HEK293 (cell line): ENCODE measurements around the gene OTUD3.
A peak's percentile ranks its signal among the peaks of the same experiment; 100 is the strongest.

Experiments used
- CTCF ChIA-PET: fragments of 350-600 bp; formaldehyde crosslinking; extraction: SDS; loops from one replicate; lab custom pipeline; 2021; ENCODE audit warnings: antibody characterized with exemption; lab: Yijun Ruan, JAX
- POLR2A ChIA-PET: fragments of 300-600 bp; formaldehyde crosslinking; extraction: SDS; loops from one replicate; lab custom pipeline; 2020; ENCODE audit warnings: antibody characterized with exemption, inconsistent platforms; lab: Yijun Ruan, JAX
- H3K27ac ChIP-seq: fragments of 200-500 bp; sonication (Bioruptor generic); 2 replicates; pipeline ENCODE4 v1.5.1; 2014; ENCODE audit warnings: low read depth, low read length, control low read depth, inconsistent platforms; ENCODE audit errors: extremely low read depth
- H3K36me3 ChIP-seq, 2 experiments: fragments of 200-500 bp in 1 of 2; sonication (Bioruptor generic) in 1 of 2; 1 replicate in 1 of 2; 2 replicates in 1 of 2; pipeline ENCODE4 v1.5.1; 2014 to 2017; ENCODE audit warnings: inconsistent platforms in 2 of 2, low read length in 2 of 2; ENCODE audit not compliant: control insufficient read depth in 2 of 2, insufficient read depth in 1 of 2
- H3K4me1 ChIP-seq: fragments of 200-500 bp; sonication (Bioruptor generic); 2 replicates; pipeline ENCODE4 v1.5.1; 2014; ENCODE audit warnings: mild to moderate bottlenecking, low read length, inconsistent platforms; ENCODE audit not compliant: control insufficient read depth, insufficient read depth
- H3K4me3 ChIP-seq: 2 replicates; pipeline ENCODE4 v1.5.1; 2011; ENCODE audit warnings: low read depth, mild to moderate bottlenecking, control low read depth, low read length, moderate library complexity
- H3K9me3 ChIP-seq: fragments of 200-500 bp; sonication (Bioruptor generic); 2 replicates; pipeline ENCODE4 v1.5.1; 2014; ENCODE audit warnings: low read depth, low read length, inconsistent platforms; ENCODE audit not compliant: control insufficient read depth, insufficient read depth
- KLF1 ChIP-seq: fragments of 450-650 bp; formaldehyde crosslinking; IDR thresholded peaks from 2 replicates; pipeline ENCODE4 v1.5.1; 2016; ENCODE audit warnings: missing biosample characterization, missing genetic modification characterization
- KLF7 ChIP-seq: fragments of 450-650 bp; formaldehyde crosslinking; IDR thresholded peaks from 2 replicates; pipeline ENCODE4 v1.5.1; 2016; ENCODE audit warnings: missing biosample characterization, missing genetic modification characterization, borderline replicate concordance
- REPIN1 ChIP-seq: fragments of 450-650 bp; formaldehyde crosslinking; IDR thresholded peaks from 2 replicates; pipeline ENCODE4 v1.5.1; 2017; ENCODE audit warnings: missing biosample characterization, missing genetic modification characterization, low read depth
- SETDB1 ChIP-seq: IDR thresholded peaks from one replicate; pipeline ENCODE4 v1.6.1; 2017; ENCODE audit warnings: mild to moderate bottlenecking, low read length, moderate library complexity, mixed read lengths; ENCODE audit not compliant: insufficient read length
- ZBTB48 ChIP-seq: fragments of 450-650 bp; formaldehyde crosslinking; IDR thresholded peaks from 2 replicates; pipeline ENCODE4 v1.5.1; 2016; ENCODE audit warnings: missing biosample characterization, missing genetic modification characterization
- ZFP41 ChIP-seq: fragments of 450-650 bp; formaldehyde crosslinking; IDR thresholded peaks from 2 replicates; pipeline ENCODE4 v1.5.1; 2016; ENCODE audit warnings: missing biosample characterization, missing genetic modification characterization, borderline replicate concordance
- ZFP69B ChIP-seq: fragments of 450-650 bp; formaldehyde crosslinking; IDR thresholded peaks from 2 replicates; pipeline ENCODE4 v1.5.1; 2016; ENCODE audit warnings: missing biosample characterization, missing genetic modification characterization
- ZNF223 ChIP-seq: fragments of 450-650 bp; formaldehyde crosslinking; IDR thresholded peaks from 2 replicates; pipeline ENCODE4 v1.5.1; 2016; ENCODE audit warnings: missing biosample characterization, missing genetic modification characterization
- ZNF335 ChIP-seq: fragments of 450-650 bp; formaldehyde crosslinking; conservative IDR thresholded peaks from 2 replicates; pipeline ENCODE4 v1.5.1; 2016; ENCODE audit warnings: missing biosample characterization, missing genetic modification characterization
- ZNF596 ChIP-seq: fragments of 450-650 bp; IDR thresholded peaks from 2 replicates; pipeline ENCODE4 v1.5.0; 2018; ENCODE audit warnings: missing biosample characterization, mild to moderate bottlenecking, missing genetic modification characterization, moderate library complexity
- ZNF600 ChIP-seq: fragments of 450-650 bp; formaldehyde crosslinking; IDR thresholded peaks from 2 replicates; pipeline ENCODE4 v1.5.1; 2016; ENCODE audit warnings: missing biosample characterization, missing genetic modification characterization
- ZNF624 ChIP-seq: fragments of 450-650 bp; formaldehyde crosslinking; IDR thresholded peaks from 2 replicates; pipeline ENCODE4 v1.5.1; 2017; ENCODE audit warnings: missing biosample characterization, missing genetic modification characterization
- ZNF791 ChIP-seq: fragments of 450-650 bp; formaldehyde crosslinking; IDR thresholded peaks from 2 replicates; pipeline ENCODE4 v1.5.1; 2016; ENCODE audit warnings: missing biosample characterization, missing genetic modification characterization
- ZSCAN23 ChIP-seq: fragments of 450-650 bp; formaldehyde crosslinking; IDR thresholded peaks from 2 replicates; pipeline ENCODE4 v1.5.1; 2016; ENCODE audit warnings: missing biosample characterization, missing genetic modification characterization
- ZXDB ChIP-seq: fragments of 450-650 bp; formaldehyde crosslinking; IDR thresholded peaks from 2 replicates; pipeline ENCODE4 v1.5.1; 2016; ENCODE audit warnings: missing biosample characterization, missing genetic modification characterization
- TF ChIP-seq, protein P1 (sequence below): fragments of 450-650 bp; formaldehyde crosslinking; IDR thresholded peaks from 2 replicates; pipeline ENCODE4 v1.5.1; 2017; ENCODE audit warnings: missing biosample characterization, missing genetic modification characterization
- TF ChIP-seq, protein P2 (sequence below): fragments of 450-650 bp; formaldehyde crosslinking; IDR thresholded peaks from 2 replicates; pipeline ENCODE4 v1.5.1; 2016; ENCODE audit warnings: missing biosample characterization, missing genetic modification characterization, low read depth
- TF ChIP-seq, protein P3 (sequence below): fragments of 450-650 bp; IDR thresholded peaks from 2 replicates; pipeline ENCODE4 v1.5.1; 2018; ENCODE audit warnings: missing biosample characterization, missing genetic modification characterization
- TF ChIP-seq, protein P4 (sequence below): fragments of 450-650 bp; formaldehyde crosslinking; IDR thresholded peaks from 2 replicates; pipeline ENCODE4 v1.5.1; 2016; ENCODE audit warnings: missing biosample characterization, missing genetic modification characterization, low read depth
- TF ChIP-seq, protein P5 (sequence below): fragments of 450-650 bp; formaldehyde crosslinking; IDR thresholded peaks from 2 replicates; pipeline ENCODE4 v1.5.1; 2016; ENCODE audit warnings: missing biosample characterization, missing genetic modification characterization

OTUD3 gene

DNA sequence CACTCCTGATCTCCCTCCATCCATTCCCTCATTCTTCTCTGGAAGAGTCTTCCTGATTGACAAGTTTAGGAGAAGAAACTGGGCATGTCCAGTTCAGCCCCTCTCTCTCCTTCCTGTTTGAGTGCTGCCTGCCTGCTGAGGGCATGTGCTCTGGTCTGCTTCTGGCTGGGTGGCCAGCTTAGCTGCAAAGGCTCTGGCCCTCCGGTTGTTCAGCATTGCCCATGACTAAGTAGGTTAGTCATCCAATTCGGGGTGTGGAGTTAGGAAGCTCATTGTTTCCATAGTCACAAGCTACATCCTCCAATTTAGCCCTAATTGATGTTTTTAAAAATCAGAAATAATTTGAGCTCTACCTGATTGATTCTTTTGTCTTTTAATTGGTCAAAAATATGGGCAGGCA is 66.8 kb downstream of the OTUD3 start (continued):
- TF ChIP-seq, protein P1, sequence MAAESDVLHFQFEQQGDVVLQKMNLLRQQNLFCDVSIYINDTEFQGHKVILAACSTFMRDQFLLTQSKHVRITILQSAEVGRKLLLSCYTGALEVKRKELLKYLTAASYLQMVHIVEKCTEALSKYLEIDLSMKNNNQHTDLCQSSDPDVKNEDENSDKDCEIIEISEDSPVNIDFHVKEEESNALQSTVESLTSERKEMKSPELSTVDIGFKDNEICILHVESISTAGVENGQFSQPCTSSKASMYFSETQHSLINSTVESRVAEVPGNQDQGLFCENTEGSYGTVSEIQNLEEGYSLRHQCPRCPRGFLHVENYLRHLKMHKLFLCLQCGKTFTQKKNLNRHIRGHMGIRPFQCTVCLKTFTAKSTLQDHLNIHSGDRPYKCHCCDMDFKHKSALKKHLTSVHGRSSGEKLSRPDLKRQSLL (tag by site-specific recombination) = no peak
- TF ChIP-seq ZNF624 (tag by site-specific recombination) (no peak), ZBTB48 (tag by site-specific recombination) (no peak), ZNF223 (tag by site-specific recombination) (no peak)
- TF ChIP-seq, protein P2, sequence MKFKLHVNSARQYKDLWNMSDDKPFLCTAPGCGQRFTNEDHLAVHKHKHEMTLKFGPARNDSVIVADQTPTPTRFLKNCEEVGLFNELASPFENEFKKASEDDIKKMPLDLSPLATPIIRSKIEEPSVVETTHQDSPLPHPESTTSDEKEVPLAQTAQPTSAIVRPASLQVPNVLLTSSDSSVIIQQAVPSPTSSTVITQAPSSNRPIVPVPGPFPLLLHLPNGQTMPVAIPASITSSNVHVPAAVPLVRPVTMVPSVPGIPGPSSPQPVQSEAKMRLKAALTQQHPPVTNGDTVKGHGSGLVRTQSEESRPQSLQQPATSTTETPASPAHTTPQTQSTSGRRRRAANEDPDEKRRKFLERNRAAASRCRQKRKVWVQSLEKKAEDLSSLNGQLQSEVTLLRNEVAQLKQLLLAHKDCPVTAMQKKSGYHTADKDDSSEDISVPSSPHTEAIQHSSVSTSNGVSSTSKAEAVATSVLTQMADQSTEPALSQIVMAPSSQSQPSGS = no peak
- TF ChIP-seq, protein P3, sequence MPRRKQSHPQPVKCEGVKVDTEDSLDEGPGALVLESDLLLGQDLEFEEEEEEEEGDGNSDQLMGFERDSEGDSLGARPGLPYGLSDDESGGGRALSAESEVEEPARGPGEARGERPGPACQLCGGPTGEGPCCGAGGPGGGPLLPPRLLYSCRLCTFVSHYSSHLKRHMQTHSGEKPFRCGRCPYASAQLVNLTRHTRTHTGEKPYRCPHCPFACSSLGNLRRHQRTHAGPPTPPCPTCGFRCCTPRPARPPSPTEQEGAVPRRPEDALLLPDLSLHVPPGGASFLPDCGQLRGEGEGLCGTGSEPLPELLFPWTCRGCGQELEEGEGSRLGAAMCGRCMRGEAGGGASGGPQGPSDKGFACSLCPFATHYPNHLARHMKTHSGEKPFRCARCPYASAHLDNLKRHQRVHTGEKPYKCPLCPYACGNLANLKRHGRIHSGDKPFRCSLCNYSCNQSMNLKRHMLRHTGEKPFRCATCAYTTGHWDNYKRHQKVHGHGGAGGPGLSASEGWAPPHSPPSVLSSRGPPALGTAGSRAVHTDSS (tag by site-specific recombination) = no peak
- TF ChIP-seq, all 188 proteins: peak for 0

DNA sequence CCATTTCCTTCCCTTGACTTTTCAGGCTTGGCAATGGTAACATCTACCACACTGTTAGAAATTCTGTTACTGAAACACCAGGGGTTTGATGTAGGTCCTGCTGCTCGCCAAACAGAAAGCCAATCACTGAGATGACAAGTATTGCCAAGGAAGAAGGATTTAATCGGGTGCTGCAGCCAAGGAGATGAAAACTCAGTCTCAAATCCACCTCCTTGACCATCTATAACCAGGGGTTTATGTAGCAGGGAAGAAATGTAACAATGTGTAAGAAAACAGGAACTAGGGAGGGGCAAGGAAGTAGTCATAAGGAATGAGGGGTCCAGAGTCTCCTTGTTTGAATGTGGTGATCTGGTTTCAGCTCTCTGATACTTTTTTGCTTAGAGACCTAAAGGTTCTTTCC is 71.9 kb downstream of the OTUD3 start:
- TF ChIP-seq SETDB1 (peak; percentile 47), ZNF791 (tag by site-specific recombination) (no peak)
- Histone ChIP-seq H3K27ac (no peak overlapping the region), H3K9me3 (no peaks in the 10 kb centered on the region), H3K36me3 (no peaks in the 10 kb centered on the region), H3K4me3 (no peak overlapping the region), H3K4me1 (no peaks in the 10 kb centered on the region)
- ChIA-PET CTCF (no interaction called here), POLR2A (no interaction called here)

DNA sequence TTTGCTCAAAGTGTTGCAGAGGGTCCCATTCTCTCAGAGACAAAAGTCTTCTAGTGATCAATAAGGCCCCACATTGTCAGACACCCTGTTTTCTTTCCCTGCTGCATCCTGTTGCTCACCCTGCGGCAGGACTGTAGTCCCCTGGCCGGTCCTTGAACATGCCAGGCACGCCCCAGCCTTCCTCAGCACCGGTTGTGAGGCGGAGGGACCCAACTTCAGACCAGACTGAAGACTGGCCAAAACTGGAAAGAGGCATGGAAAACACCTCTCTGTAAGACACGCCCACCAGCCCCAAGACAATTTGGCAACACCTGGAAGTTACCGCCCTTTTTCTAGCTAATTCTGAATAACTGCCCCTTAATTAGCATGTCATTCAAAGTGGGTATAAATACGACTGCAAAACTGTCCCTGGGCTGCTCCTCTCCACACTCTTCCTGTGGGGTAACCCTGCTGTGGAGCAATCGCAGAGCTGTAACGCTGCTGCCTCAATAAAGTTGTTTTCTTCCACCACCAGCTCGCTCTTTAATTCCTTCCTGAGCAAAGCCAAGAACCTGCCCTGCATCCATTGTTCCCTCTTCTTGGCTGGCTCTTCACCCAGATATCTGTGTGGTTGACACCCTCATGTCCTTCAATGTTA is 73.5 kb downstream of the OTUD3 start:
- H3K4me1 ChIP-seq = no peaks in the 10 kb centered on the region
- H3K9me3 ChIP-seq = no peaks in the 10 kb centered on the region
- H3K4me3 ChIP-seq = no peak overlapping the region
- ChIA-PET CTCF (interaction anchor here (0.6 to 0.7 kb wide), 2 partner anchors 61 to 72 kb away, joined by 3 to 4 read pairs; no protein-coding TSS in a partner anchor), POLR2A (no interaction called here)
- no peak overlapping the region for H3K27ac ChIP-seq
- no peaks in the 10 kb centered on the region for H3K36me3 ChIP-seq
- TF ChIP-seq ZNF335 (tag by site-specific recombination) (no peak), ZSCAN23 (tag by site-specific recombination) (no peak), KLF1 (no peak), KLF7 (tag by site-specific recombination) (no peak), REPIN1 (no peak), ZFP41 (tag by site-specific recombination) (no peak), ZXDB (tag by site-specific recombination) (no peak), ZNF600 (tag by site-specific recombination) (no peak), ZNF596 (tag by site-specific recombination) (no peak), ZFP69B (no peak)
- TF ChIP-seq, protein P4, sequence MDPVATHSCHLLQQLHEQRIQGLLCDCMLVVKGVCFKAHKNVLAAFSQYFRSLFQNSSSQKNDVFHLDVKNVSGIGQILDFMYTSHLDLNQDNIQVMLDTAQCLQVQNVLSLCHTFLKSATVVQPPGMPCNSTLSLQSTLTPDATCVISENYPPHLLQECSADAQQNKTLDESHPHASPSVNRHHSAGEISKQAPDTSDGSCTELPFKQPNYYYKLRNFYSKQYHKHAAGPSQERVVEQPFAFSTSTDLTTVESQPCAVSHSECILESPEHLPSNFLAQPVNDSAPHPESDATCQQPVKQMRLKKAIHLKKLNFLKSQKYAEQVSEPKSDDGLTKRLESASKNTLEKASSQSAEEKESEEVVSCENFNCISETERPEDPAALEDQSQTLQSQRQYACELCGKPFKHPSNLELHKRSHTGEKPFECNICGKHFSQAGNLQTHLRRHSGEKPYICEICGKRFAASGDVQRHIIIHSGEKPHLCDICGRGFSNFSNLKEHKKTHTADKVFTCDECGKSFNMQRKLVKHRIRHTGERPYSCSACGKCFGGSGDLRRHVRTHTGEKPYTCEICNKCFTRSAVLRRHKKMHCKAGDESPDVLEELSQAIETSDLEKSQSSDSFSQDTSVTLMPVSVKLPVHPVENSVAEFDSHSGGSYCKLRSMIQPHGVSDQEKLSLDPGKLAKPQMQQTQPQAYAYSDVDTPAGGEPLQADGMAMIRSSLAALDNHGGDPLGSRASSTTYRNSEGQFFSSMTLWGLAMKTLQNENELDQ (tag by site-specific recombination) = no peak
- TF ChIP-seq, protein P5, sequence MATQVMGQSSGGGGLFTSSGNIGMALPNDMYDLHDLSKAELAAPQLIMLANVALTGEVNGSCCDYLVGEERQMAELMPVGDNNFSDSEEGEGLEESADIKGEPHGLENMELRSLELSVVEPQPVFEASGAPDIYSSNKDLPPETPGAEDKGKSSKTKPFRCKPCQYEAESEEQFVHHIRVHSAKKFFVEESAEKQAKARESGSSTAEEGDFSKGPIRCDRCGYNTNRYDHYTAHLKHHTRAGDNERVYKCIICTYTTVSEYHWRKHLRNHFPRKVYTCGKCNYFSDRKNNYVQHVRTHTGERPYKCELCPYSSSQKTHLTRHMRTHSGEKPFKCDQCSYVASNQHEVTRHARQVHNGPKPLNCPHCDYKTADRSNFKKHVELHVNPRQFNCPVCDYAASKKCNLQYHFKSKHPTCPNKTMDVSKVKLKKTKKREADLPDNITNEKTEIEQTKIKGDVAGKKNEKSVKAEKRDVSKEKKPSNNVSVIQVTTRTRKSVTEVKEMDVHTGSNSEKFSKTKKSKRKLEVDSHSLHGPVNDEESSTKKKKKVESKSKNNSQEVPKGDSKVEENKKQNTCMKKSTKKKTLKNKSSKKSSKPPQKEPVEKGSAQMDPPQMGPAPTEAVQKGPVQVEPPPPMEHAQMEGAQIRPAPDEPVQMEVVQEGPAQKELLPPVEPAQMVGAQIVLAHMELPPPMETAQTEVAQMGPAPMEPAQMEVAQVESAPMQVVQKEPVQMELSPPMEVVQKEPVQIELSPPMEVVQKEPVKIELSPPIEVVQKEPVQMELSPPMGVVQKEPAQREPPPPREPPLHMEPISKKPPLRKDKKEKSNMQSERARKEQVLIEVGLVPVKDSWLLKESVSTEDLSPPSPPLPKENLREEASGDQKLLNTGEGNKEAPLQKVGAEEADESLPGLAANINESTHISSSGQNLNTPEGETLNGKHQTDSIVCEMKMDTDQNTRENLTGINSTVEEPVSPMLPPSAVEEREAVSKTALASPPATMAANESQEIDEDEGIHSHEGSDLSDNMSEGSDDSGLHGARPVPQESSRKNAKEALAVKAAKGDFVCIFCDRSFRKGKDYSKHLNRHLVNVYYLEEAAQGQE (tag by site-specific recombination) = no peak
